ENCODE measurements around the gene LTBP1. TPM values are rescaled to one million over a fixed set of nuclear protein-coding genes. Genes with fewer than 3 reads are reported as not detected.

LTBP1 gene
- total and polyA plus RNA-seq, 2 experiments from 2014 or later = 15.7 to 49.8 TPM

GRCh38 chr2:33100921-33101320 lies 154.2 kb downstream of the LTBP1 start:
- Mint-ChIP-seq H3K36me3 (ENCODE audit: low read depth) (no peaks in the 10 kb centered on the region), H3K4me1 (peaks cover 13% of the 10 kb centered on the region), H3K27ac (no peak overlapping the region), H3K4me3 (no peak overlapping the region), H3K27me3 (ENCODE audit: insufficient read depth, low read depth, poor library complexity) (no peaks in the 10 kb centered on the region), H3K9me3 (no peaks in the 10 kb centered on the region)
- H4K20me1 ChIP-seq (replicated peaks; ENCODE audit: insufficient read depth) = no peaks in the 10 kb centered on the region
- no peak overlapping the region for H3K4me2 ChIP-seq
- no peak overlapping the region for H2AFZ ChIP-seq
- no peak overlapping the region for H3K4me3 ChIP-seq
- ATAC-seq = no peak
- no peak overlapping the region for H3K27ac ChIP-seq (ENCODE audit: low read depth)
- TF ChIP-seq EZH2 (IDR thresholded peaks at IDR 0.05; ENCODE audit: low read depth, unreplicated experiment) = no peak
- TF ChIP-seq JUNB (IDR thresholded peaks at IDR 0.05; ENCODE audit: unreplicated experiment) = no peak
- TF ChIP-seq CTCF (conservative IDR thresholded peaks at IDR 0.05; ENCODE audit: low read depth in 2 of 2) = no peak
- no peak for TF ChIP-seq ETS1 (IDR thresholded peaks at IDR 0.05)
- no peak for TF ChIP-seq STAT1 (IDR thresholded peaks at IDR 0.05; ENCODE audit: unreplicated experiment)
- no peak for TF ChIP-seq CREB1 (CRISPR knock-in tag; IDR thresholded peaks at IDR 0.05; ENCODE audit: low read depth)
- no peak for TF ChIP-seq NANOG (IDR thresholded peaks at IDR 0.05; ENCODE audit: borderline replicate concordance)
- no peak for TF ChIP-seq REST (IDR thresholded peaks at IDR 0.05; ENCODE audit: unreplicated experiment)
- TF ChIP-seq ZNF114 (CRISPR knock-in tag; IDR thresholded peaks at IDR 0.05) = no peak
- no peak for TF ChIP-seq EZH2phosphoT487 (IDR thresholded peaks at IDR 0.05; ENCODE audit: unreplicated experiment)
- TF ChIP-seq POLR2AphosphoS5 (IDR thresholded peaks at IDR 0.05; ENCODE audit: low read depth) = no peak
- TF ChIP-seq ZNF331 (CRISPR knock-in tag; IDR thresholded peaks at IDR 0.05; ENCODE audit: low read depth) = no peak
- no peak for TF ChIP-seq ZNF462 (CRISPR knock-in tag; IDR thresholded peaks at IDR 0.05)
- no peaks in the 10 kb centered on the region for H3K36me3 ChIP-seq (ENCODE audit: insufficient read depth)
- DNase-seq (ENCODE audit: low spot score) = no peak
- H3K9me2 ChIP-seq (ENCODE audit: insufficient read depth) = no peaks in the 10 kb centered on the region
- no peaks in the 10 kb centered on the region for H3K79me2 ChIP-seq (replicated peaks; ENCODE audit: insufficient read depth)
- peaks cover 5% of the 10 kb centered on the region; the same call in 1 of the 2 replicates for H3K4me1 ChIP-seq (ENCODE audit: insufficient read depth)
- H3K27me3 ChIP-seq (ENCODE audit: insufficient read depth) = no peaks in the 10 kb centered on the region
- no peaks in the 10 kb centered on the region for H3F3A ChIP-seq (replicated peaks; ENCODE audit: low read depth)

All from GM23338 (cell line).